GM19351 (cell line): Measurements from ENCODE around the gene SELENOS.
"Not testable (repeated sequence)": the region's sequence is repeated elsewhere in the genome, so short reads cannot be mapped to it uniquely, and the experiment has no call there.

Experiments used
- ATAC-seq: cut with Tn5 transposase; IDR thresholded peaks from one replicate; pipeline ENCODE4 v1.9.1; 2021; ENCODE audit warnings: mild to moderate bottlenecking, moderate library complexity; ENCODE audit not compliant: unreplicated experiment

Gene SELENOS

GRCh38 chr15:101310161-101310480 is 32.8 kb upstream of the SELENOS start:
- no peak for ATAC-seq

- no peak for ATAC-seq
These were observed 32.3 kb upstream of the SELENOS start for GRCh38 chr15:101309436-101310160.

- ATAC-seq = no peak
These were observed 31.5 kb upstream of the SELENOS start for GRCh38 chr15:101308604-101309435.

GRCh38 chr15:101307897-101308603 is 30.8 kb upstream of the SELENOS start:
- ATAC-seq = no peak

- ATAC-seq = no peak
These were observed 30.0 kb upstream of the SELENOS start for GRCh38 chr15:101307048-101307896.

GRCh38 chr15:101306341-101307047 is 29.2 kb upstream of the SELENOS start:
- ATAC-seq = no peak

- no peak for ATAC-seq
These were observed 28.6 kb upstream of the SELENOS start for GRCh38 chr15:101305820-101306255.

GRCh38 chr15:101303408-101303807 is 26.1 kb upstream of the SELENOS start:
- ATAC-seq = no peak

DNA sequence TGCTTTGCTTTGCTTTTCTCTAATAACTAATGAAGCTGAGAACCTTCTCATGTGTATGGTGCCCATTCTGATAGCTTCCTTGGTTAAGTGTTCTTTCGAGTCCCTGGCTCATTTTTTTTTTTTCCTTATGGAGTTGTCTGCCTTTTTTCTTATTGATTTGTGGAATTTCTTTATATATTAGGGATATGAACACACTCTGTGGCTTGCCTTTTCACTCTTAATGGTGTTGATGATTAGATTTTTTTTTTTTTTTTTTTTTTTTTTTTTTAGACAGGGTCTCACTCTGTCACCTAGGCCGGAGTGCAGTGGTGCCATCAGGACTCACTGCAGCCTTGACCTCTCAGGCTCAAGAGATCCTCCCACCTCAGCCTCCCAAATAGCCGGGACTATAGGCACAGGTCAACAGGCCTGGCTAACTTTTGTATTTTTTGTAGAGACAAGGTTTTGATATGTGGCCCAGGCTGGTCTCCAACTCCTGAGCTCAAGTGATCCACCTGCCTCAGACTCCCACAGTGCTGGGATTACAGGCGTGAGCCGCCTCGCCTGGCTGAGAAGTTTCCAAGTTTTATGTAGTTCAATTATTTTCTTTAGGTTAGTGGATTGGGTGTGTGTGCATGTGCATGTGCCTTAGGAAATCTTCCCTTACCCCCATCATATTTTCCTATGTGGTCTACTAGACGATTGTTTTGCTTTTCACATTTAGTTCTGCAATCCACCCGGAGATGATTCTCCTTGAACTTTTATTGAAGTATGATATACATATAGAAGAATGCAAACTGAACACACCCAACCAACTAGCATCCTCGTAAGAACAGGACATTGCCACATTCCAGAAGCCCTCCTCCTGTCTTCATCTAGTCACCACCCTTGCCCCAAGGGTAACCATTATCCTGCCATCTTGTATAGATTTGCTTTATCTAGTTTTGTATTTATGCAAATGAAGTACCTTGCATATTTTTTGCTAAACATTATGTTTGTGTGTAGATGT is 19.4 kb upstream of the SELENOS start:
- no peak for ATAC-seq

GRCh38 chr15:101295607-101296161 is 18.4 kb upstream of the SELENOS start:
- ATAC-seq = no peak

DNA sequence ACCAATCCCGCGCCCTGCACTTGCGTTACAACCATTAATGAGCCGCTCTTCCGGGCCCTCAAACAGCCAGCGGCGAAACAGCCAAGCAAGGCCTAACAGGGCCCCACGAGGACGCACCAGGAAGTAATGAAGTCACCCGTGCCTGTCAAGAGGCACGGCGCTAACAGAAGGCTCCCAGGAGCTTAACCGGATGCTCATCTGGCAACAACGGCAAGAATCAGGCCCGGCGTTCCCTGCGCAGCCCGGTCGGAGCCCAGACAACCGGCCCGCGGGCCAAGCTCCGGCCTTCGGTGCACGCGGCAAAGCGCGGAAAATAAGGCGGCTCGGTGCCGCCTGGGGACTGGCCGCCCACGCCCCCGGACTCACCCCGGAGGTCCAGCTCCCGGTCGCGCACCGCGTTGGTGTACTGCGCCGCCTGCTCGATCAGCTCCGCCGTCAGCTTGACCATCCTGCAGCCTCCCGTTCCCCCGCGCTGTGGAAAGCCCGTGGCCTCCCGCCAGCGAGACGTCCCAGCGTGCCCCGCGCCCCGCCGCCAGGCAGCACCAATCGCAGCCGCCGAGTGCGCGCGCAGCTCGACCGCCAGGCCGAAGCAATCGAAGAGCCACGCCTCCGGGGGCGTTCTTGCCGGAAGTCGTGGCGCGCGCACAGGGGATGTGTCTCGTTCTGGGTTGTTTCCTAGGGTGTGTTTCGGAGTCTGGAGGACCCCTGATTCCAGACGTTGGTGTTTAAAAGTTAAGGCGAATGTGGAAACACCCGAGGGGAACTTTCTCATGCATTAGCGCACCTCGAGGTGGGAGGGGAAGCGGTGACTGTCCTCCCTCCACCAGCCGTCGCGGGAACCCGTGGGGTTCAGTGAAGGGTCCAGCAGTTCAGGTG is 17.7 kb upstream of the SELENOS start, which contains the start of gene SNRPA1:
TSS of gene SNRPA1 (minus strand) at position 518 of the 876 bp plus-strand sequence. CDS start at position 448, 70 bp downstream.
- peak; percentile 68 for ATAC-seq

GRCh38 chr15:101293122-101293521 is 15.8 kb upstream of the SELENOS start:
- ATAC-seq = no peak

DNA sequence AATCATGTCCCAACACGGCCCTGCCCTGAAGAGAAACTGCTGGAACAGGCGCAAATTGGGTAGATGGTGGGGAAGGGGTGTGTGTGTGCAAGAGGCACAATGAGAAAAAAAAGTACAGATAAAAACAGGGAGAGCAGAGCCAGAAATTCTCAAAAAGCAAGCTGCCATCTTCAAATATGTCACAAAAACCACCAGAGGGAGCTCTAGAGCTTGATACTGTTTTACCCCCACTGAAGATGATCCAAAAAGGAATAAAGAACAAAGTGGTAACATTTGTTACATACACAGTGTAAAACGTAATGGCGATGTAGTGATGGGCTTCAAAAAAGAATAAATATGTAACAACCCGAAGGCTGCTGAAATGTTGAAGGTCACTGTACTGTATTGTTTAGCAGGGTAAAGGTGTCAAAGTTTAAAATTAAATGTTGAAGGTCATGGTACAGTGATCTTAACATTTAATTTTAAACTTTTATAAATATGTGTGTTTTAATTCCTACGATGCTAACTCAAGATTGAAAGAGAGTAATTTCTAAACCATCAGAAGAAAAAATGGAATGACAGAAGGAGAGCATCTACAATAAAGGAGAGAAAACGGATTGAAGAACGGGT is 11.7 kb upstream of the SELENOS start:
- ATAC-seq = peak; percentile 34

- not testable (repeated sequence) for ATAC-seq
These were observed 10.1 kb upstream of the SELENOS start for GRCh38 chr15:101287342-101287741.

DNA sequence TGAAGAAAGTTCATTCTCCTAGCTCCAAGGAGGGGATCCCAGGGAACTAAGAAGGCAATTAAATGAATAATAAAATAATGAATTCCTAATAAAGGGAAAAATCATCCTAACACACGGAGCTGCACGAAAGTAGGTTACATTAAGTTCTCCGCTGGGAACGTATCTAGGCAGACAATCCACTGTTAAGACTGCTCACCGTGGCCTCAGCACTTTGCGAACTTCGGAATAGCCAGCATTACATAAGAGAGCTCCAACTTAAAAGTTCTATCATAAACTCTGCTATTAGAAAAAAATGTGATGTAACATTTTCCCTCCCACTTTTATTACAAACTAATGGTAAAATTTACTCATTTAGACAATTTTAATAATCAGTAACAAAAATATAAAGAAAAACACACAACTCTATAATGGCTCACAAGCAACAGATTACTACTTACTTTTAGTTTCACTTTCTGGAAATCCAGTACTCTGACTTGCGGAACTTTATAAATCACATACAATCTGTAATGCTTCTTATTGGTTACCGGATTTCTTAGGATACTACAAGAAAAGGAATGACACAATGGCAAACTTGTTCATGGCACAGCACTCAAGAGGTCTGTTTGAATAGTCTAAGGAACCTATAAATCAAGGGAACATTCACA is 9.3 kb upstream of the SELENOS start:
- no peak for ATAC-seq

DNA sequence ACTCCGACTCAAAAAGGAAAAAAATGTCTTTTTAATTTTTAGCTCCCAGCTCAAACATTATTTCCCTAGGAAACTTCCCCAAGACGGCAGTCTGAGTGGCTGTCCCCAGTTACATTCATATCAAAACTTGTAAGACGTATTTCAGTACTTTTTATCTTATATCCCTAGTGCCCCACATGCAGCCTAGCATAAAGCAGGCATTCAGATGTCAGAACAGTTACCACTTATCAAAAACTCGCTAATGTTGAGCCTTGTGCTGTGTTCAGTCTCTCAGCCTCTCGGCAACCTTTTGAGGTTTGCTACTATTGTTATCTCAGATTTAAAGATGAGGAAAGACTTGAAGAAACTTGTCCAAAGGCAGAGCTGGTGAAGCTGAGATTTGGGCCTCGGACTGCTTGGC is 6.6 kb upstream of the SELENOS start:
- no peak for ATAC-seq

- no peak for ATAC-seq
These were observed 2.7 kb upstream of the SELENOS start for GRCh38 chr15:101280007-101280406.
